Pulmonary artery endothelial cell (primary cell): ENCODE data around the gene CRB1. TPM values are rescaled to one million over a fixed set of nuclear protein-coding genes. Genes with fewer than 3 reads are reported as not detected.

Experiments
- DNase-seq: peaks from one replicate; pipeline ENCODE4 v3.0.0-alpha.2; 2011; ENCODE audit warnings: low read depth, low spot score
- total RNA-seq: library from RNA; depleted of rRNA; stranded (reverse); fragments of >200 nt; gene quantifications from 2 replicates; pipeline ENCODE4 v1.2.3, GENCODE V29; 2014

CRB1 gene
- not detected in 2 replicates for total RNA-seq

DNA sequence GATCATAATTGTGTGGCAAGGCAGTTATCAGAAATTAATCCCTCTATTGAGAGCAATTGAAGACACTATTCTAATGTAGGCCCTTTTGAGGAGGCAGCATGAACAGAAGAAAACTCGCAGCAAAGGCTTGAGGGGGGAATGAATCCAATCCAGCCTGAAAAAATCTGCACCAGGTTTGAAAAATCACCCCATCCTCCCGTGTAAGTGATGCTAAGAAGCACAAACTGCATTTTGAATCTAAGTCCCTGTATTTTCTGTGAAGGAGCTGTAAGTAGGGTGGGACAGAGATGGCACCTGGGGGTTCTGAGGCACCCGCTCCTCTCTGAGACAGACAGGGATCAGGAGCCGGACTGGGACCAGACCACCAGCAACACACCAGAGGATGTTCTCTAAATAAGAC, at the start of gene CRB1:
Gene CRB1, plus strand, starts transcription at position 241 of the 400 bp plus-strand sequence. CDS start 161 bp downstream, outside the sequence.
- DNase-seq: no peak

- no peak for DNase-seq
Measured at GRCh38 chr1:197218857-197219256, 49.2 kb upstream of the CRB1 start.

- no peak for DNase-seq
Measured at GRCh38 chr1:197222025-197222685, 45.9 kb upstream of the CRB1 start.

DNA sequence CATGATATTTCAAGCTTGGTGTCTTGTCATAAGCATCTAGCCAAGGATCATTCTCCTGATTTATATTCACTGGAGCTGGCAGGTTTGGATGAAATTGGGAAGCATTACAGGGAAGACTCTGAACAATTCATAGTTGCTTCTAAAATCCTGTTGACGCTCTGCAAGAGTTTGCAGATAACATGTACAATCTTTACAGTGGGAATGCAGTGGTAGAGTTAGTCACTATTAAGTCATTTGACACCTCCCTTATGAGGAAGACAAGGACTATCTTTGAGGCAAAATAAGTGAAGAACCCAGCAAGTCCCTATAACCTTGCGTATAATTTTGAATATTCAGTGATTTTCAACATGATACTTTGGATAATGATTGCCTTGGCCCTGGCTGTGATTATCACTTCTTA, 45.3 kb upstream of the CRB1 start:
- no peak for DNase-seq

DNA sequence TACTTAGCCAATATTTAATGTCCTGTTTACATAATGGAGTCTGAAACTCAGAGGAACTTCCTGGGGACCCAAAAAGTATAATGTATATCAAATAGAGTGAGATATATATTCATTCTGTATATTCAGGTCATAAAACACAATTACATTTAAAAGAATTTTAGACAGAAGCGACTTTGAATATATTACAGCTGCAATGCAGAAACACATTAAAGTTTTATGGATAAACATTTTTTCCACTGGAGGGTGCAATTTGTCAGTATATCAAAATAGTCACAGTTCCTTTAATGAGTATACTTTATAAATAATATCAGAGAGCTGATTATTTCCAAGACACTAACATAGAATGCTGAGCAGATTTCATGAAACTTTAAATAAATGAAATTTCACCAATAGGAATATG, 43.9 kb upstream of the CRB1 start:
- no peak for DNase-seq

GRCh38 chr1:197225611-197226010, 42.4 kb upstream of the CRB1 start:
- no peak for DNase-seq

DNA sequence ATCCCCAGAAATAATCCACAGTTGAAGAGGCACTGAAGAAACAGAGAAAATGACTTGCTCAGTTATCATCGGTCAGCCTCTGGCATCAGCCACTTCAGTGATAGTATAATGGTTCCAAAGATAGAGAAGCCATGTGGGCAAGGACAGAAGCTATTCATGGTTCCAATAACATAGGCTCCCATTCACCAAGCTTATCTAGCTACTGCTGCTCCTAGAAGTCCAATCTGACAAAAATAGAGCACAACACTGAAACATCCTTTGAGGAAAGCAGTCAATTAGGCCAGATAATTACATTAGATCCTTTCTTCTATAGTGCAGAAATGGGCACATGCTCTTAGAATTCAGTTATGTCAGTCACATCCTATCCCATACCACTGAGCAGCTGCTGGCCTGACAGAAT, 33.5 kb upstream of the CRB1 start:
- DNase-seq: no peak

- DNase-seq: no peak
Measured at GRCh38 chr1:197235355-197235754, 32.7 kb upstream of the CRB1 start.

DNA sequence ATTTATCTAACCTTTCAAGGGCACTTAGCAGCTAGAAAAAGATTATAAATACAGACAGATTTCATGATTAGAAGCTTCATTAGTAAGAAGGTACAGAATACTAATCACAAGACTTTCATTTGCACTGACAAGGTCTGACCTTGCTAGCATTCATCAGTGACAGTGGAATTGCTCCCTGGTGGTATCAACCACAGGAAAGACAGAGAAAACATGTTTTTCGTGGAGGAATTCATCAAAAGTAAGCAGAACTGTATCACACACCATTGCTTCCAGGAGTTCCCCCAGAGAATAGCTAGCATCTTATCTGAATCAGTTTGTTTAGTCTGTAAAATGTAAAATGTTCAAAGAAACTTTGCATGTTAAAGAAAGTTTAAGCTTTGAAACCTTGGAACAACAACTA, 20.6 kb upstream of the CRB1 start:
- DNase-seq: no peak

GRCh38 chr1:197249324-197249723, 18.7 kb upstream of the CRB1 start:
- DNase-seq: no peak

DNA sequence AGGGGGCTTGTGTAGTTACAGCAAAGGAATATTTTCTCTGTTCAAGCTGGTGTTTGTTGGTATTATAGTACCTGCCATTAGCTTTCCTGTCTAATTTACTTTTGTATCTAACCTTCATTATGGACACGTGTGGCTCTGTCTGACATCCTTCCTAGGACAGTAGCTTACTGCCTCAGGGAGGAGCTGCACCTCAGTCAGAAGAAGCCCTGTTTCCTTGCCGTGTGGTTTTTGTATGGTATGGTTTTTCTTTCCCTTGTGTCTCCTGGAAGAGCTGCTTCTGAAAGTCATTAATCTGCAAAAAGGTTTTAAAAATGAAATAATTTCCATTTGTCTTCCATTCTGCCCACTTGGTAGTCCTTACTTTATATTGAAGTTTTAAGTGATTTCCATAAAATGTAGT, 17.4 kb upstream of the CRB1 start:
- DNase-seq: no peak

DNA sequence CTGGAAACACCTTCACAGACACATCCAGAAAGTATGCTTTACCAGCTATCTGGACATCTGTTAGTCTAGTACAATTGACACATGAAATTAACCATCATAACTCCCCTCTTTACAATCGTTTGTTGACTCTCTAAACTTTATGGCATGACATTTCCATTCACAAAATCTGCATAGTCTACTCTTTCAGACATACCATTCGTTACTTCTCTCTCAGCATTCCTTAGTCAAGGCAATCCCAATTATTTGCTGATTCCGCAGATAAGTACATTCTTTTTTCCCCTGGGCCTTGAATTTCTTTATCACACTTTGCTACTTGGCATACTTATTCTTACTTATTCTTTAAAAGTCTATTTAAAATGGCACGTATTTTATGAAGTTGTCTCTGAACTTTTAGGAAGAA, 15.1 kb upstream of the CRB1 start:
- DNase-seq: no peak

- DNase-seq: no peak
Measured at GRCh38 chr1:197254866-197255265, 13.2 kb upstream of the CRB1 start.

DNA sequence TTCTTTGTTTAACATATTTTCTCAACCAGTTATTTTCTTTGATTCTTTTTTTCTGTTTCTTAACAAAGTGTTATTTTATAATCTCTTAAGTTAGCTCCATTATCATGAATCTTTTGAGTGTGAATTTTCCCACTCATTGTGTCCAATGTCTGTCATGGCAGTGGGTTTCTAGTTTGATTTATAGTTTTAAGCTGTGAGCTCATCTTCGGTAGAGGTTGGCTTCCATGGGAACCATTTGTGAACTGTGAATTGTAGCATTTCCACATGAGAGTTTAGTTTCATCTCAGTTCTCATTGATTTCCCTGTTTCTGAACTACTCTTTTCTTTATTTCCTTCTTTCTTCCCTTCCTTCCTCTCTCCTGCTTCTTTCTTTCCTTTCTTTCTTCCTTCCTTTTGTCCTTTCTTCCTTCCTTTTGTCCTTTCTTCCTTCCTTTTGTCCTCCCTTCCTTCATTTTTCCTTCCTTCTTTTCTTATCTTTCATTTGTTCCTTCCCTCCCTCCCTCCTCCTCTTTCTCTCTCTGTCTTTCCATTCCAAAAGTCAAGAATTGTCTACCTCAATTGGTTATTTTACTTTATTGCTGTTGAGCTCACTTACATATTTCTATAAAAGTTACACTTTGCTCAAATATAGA, 3.0 kb upstream of the CRB1 start:
- DNase-seq: no peak

DNA sequence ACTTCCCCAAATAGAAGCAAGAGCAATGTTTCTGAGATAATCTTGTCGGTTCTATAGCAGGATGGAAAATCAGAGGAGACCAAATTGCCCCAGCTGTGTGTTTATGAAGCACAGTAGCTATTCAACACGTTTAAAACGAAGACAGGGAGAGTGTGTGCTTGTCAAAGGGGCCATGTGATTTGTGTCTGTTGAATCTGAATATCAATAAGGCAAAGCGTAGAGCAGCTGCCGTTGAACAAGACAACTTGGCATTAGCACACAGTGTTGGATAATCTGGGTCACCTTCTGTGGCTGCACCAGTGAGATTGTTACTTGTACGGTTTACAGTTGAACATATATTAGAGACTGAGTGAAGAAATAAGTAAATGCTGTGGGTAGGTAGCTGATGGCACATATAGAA, 1.0 kb downstream of the CRB1 start:
- DNase-seq: no peak

GRCh38 chr1:197272791-197273190, 4.7 kb downstream of the CRB1 start:
- DNase-seq: no peak

- DNase-seq: no peak
Measured at GRCh38 chr1:197277166-197277565, 9.1 kb downstream of the CRB1 start.

- DNase-seq: no peak
Measured at GRCh38 chr1:197284325-197284724, 16.3 kb downstream of the CRB1 start.

DNA sequence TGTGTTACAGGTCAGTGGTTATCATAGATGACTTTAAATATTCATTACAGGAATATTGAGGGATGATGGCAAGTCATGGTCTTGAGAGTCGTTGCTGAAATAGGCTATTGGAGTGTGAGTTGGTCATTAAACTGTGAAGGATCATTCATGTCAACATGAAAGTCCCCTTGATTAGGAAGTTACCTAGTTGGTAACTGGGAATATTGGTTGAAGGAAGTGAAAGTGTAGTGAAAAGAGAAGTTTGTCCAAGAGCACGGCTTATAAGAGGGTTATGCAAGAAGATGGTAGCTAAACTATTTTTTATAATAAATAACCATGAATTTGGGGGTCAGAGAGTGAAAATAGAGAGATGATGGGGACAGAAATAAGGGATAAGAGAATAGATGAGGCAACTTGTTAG, 16.9 kb downstream of the CRB1 start:
- DNase-seq: no peak

- DNase-seq: no peak
Measured at GRCh38 chr1:197285526-197286205, 17.6 kb downstream of the CRB1 start.

GRCh38 chr1:197286634-197287033, 18.6 kb downstream of the CRB1 start:
- DNase-seq: no peak

DNA sequence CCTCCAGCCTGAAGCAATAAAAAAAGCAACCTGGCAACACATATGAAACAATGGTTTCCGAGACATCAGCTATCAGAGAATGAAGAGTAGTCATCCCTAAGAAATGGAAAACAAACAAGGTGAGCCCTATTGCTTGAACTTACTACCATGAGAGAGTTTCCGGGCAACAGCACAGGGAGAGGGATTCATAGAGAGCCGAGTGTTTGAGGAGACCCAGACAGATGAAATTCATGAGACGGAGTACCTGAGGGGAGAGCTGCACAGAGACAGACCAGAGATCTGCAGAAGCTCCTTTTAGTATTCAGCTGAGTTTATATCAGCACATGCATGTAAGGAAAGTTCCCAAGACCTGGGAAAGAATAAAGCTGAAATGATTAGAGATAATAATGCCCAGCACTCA, 19.8 kb downstream of the CRB1 start:
- DNase-seq: no peak

GRCh38 chr1:197302775-197303174, 34.7 kb downstream of the CRB1 start:
- DNase-seq: no peak
